Mesenchymal stem cell (in vitro differentiated cells and primary cell): ENCODE results near the gene USP35.

Experiments
- DNase-seq: peaks from one replicate; pipeline ENCODE4 v3.0.0-alpha.2; 2013
- H2AFZ ChIP-seq: one replicate; pipeline ENCODE4 v1.6.1; 2013; ENCODE audit warnings: low read depth, mild to moderate bottlenecking, control low read depth, inconsistent platforms, low read length, moderate library complexity
- H2AK5ac ChIP-seq: 2 replicates; pipeline ENCODE4 v1.6.1; 2013; ENCODE audit warnings: low read length, moderate library complexity, mild to moderate bottlenecking, inconsistent platforms; ENCODE audit not compliant: severe bottlenecking
- H2BK120ac ChIP-seq: one replicate; pipeline ENCODE4 v1.6.1; 2013; ENCODE audit warnings: low read depth, mild to moderate bottlenecking, inconsistent platforms, low read length, moderate library complexity
- H2BK12ac ChIP-seq, 2 experiments: one replicate each; pipeline ENCODE4 v1.6.1; 2013; ENCODE audit warnings: inconsistent platforms in 2 of 2, low read length in 2 of 2, mild to moderate bottlenecking in 2 of 2, moderate library complexity in 2 of 2, control low read depth in 1 of 2
- H2BK15ac ChIP-seq: one replicate; pipeline ENCODE4 v1.6.1; 2013; ENCODE audit warnings: mild to moderate bottlenecking, low read depth, inconsistent platforms; ENCODE audit not compliant: poor library complexity, severe bottlenecking
- H2BK5ac ChIP-seq: 2 replicates; pipeline ENCODE4 v1.6.1; 2013; ENCODE audit warnings: low read depth, mild to moderate bottlenecking, low read length, control low read depth, inconsistent platforms; ENCODE audit not compliant: poor library complexity, severe bottlenecking
- H3K14ac ChIP-seq, 2 experiments: one replicate each; pipeline ENCODE4 v1.6.1; 2013; ENCODE audit warnings: inconsistent platforms in 2 of 2, low read length in 2 of 2, control low read depth in 1 of 2, mild to moderate bottlenecking in 1 of 2, moderate library complexity in 1 of 2
- H3K18ac ChIP-seq, 2 experiments: one replicate each; pipeline ENCODE4 v1.6.1; 2013; ENCODE audit warnings: inconsistent platforms in 2 of 2, low read length in 2 of 2, control low read depth in 1 of 2, low read depth in 1 of 2, mild to moderate bottlenecking in 1 of 2
- H3K23ac ChIP-seq, 2 experiments: one replicate each; pipeline ENCODE4 v1.6.1; 2013; ENCODE audit warnings: inconsistent platforms in 2 of 2, low read length in 2 of 2, mild to moderate bottlenecking in 2 of 2, moderate library complexity in 2 of 2, control low read depth in 1 of 2
- H3K27ac ChIP-seq: 2 replicates; pipeline ENCODE4 v1.5.1; 2013; ENCODE audit warnings: mild to moderate bottlenecking, moderate library complexity, low read length, control low read depth, inconsistent platforms; ENCODE audit not compliant: poor library complexity, severe bottlenecking
- H3K27me3 ChIP-seq, 2 experiments: 2 replicates each; pipeline versions ENCODE4 v1.6.1 to v1.7.0; 2013; ENCODE audit warnings: low read length in 2 of 2, mild to moderate bottlenecking in 2 of 2, moderate library complexity in 2 of 2, control low read depth in 1 of 2, inconsistent platforms in 1 of 2; ENCODE audit not compliant: control insufficient read depth in 1 of 2, insufficient read depth in 1 of 2
- H3K36me3 ChIP-seq, 2 experiments: 2 replicates each; pipeline versions ENCODE4 v1.6.1 to v1.7.0; 2013; ENCODE audit warnings: low read length in 2 of 2, control low read depth in 1 of 2, inconsistent platforms in 1 of 2, low read depth in 1 of 2, mild to moderate bottlenecking in 1 of 2; ENCODE audit not compliant: insufficient read depth in 2 of 2, control insufficient read depth in 1 of 2
- H3K4ac ChIP-seq, 2 experiments: one replicate each; pipeline ENCODE4 v1.6.1; 2013; ENCODE audit warnings: inconsistent platforms in 2 of 2, low read length in 2 of 2, mild to moderate bottlenecking in 2 of 2, moderate library complexity in 2 of 2, control low read depth in 1 of 2, low read depth in 1 of 2
- H3K4me1 ChIP-seq: 2 replicates; pipeline ENCODE4 v1.6.1; 2013; ENCODE audit warnings: low read depth, low read length, control low read depth; ENCODE audit not compliant: control insufficient read depth, insufficient read depth
- H3K4me2 ChIP-seq: 2 replicates; pipeline ENCODE4 v1.6.1; 2013; ENCODE audit warnings: low read length, mild to moderate bottlenecking, inconsistent platforms; ENCODE audit not compliant: poor library complexity, severe bottlenecking
- H3K4me3 ChIP-seq, 2 experiments: 2 replicates each; pipeline versions ENCODE4 v1.5.1 to v1.7.0; 2013; ENCODE audit warnings: low read length in 2 of 2, mild to moderate bottlenecking in 2 of 2, control low read depth in 1 of 2, low read depth in 1 of 2; ENCODE audit not compliant: insufficient read depth in 1 of 2
- H3K79me1 ChIP-seq: replicated peaks from 2 replicates; pipeline ENCODE4 v1.6.1; 2013; ENCODE audit warnings: mild to moderate bottlenecking, control low read depth, low read length, inconsistent platforms; ENCODE audit not compliant: poor library complexity, severe bottlenecking
- H3K9ac ChIP-seq: 2 replicates; pipeline ENCODE4 v1.7.0; 2013; ENCODE audit warnings: mild to moderate bottlenecking, low read length, moderate library complexity
- H3K9me3 ChIP-seq: 2 replicates; pipeline ENCODE4 v1.7.0; 2013; ENCODE audit warnings: mild to moderate bottlenecking, low read length; ENCODE audit not compliant: control insufficient read depth
- H4K8ac ChIP-seq: one replicate; pipeline ENCODE4 v1.6.1; 2013; ENCODE audit warnings: inconsistent platforms, mild to moderate bottlenecking, low read length, moderate library complexity
- H4K91ac ChIP-seq: one replicate; pipeline ENCODE4 v1.6.1; 2013; ENCODE audit warnings: mild to moderate bottlenecking, low read length, inconsistent platforms
- WGBS: methylation state at CpG from one replicate; pipeline ENCODE4 v1.1.7; 2013; ENCODE audit warnings: mixed read lengths; 5-methylcytosine and 5-hydroxymethylcytosine counted together

Gene USP35

DNA sequence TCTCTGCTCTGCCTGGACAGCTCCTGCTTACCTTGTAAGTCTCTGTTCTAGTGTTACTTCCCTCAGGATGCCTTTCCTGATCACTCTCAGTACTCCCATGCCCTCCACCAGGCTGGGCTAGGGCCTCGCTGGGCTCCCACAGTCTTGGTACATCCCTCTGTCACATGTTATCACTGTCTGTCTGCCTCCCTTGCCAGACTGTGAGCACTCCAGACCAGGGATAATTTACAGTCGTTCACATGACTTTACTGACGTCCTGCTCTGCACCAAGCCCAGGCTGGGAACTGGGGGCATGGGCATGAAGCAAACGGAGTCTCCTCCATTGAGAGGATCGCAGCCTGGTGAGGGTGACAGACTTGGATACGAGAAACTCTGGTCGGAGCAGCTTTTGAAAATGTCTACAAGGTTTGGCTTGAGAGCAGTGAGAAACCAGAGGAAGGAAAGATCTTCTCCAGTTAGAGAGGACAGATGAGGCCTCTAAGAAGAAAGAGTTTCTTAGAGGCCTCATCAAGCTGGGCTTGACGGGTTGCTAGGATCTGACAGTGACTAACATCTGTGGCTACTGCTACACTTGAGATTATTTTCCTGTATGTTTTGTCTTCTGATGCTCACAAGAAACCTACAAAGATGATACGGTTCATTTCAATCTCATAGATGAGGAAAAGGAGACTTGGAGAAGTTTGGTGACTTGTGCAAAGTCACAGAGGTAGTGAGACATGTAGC, 12.5 kb downstream of the USP35 start:
- no peak overlapping the region for H3K4me3 ChIP-seq
- H2BK15ac ChIP-seq, result no peak overlapping the region
- H2BK12ac ChIP-seq, result no peak overlapping the region
- H3K4me2 ChIP-seq, result no peak overlapping the region
- no peaks in the 10 kb centered on the region for H3K4me1 ChIP-seq
- H3K23ac ChIP-seq, result no peak overlapping the region
- no peaks in the 10 kb centered on the region for H3K27me3 ChIP-seq
- no peak overlapping the region for H4K91ac ChIP-seq
- 82% methylated on average over 9 of the region's 9 CpGs for WGBS
- peaks cover 59% of the 10 kb centered on the region for H3K79me1 ChIP-seq
- H3K14ac ChIP-seq, result no peak overlapping the region
- H3K27ac ChIP-seq, result no peak overlapping the region
- H3K18ac ChIP-seq, result no peak overlapping the region
- DNase-seq, result no peak
- no peak overlapping the region for H3K9ac ChIP-seq
- H3K9me3 ChIP-seq, result no peaks in the 10 kb centered on the region
- no peak overlapping the region for H2AK5ac ChIP-seq
- H2BK120ac ChIP-seq, result no peak overlapping the region
- H3K36me3 ChIP-seq, result peaks cover 62 to 81% of the 10 kb centered on the region in 2 experiments
- no peak overlapping the region for H2BK5ac ChIP-seq
- no peak overlapping the region for H4K8ac ChIP-seq
- no peak overlapping the region for H3K4ac ChIP-seq
- no peak overlapping the region for H2AFZ ChIP-seq

DNA sequence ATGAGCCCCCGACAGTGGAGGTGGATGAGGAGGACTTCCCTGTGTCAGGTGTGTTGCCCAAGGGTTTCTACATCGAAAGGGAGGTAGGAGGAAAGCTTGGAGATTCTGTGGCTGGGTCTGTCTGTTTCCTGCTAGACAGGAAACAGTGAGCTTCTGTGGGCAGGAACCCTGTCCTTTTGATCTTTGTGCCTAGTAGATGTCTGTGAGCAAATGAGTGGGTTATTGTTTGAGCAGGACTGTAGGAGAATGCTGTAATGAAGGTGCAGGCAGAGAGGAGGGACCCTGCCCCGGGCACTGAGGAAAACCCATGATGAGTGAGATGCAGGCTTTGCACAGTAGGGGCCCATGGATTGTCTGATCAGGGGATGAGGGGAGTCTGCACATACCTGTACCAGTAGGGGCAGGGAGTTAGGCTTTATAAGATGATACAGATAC, 14.0 kb downstream of the USP35 start:
- Histone ChIP-seq H3K9me3 (no peaks in the 10 kb centered on the region), H2BK12ac (no peak overlapping the region), H2BK5ac (no peak overlapping the region), H3K4ac (no peak overlapping the region), H4K8ac (no peak overlapping the region), H3K4me3 (no peak overlapping the region), H3K4me1 (no peaks in the 10 kb centered on the region), H3K79me1 (peaks cover 53% of the 10 kb centered on the region), H2AK5ac (no peak overlapping the region), H3K9ac (no peak overlapping the region), H2BK15ac (no peak overlapping the region), H3K14ac (no peak overlapping the region), H2BK120ac (no peak overlapping the region), H3K4me2 (no peak overlapping the region), H3K27me3 (no peaks in the 10 kb centered on the region), H3K36me3 (peaks cover 62 to 87% of the 10 kb centered on the region in 2 experiments), H4K91ac (no peak overlapping the region), H2AFZ (no peak overlapping the region), H3K23ac (no peak overlapping the region), H3K27ac (no peak overlapping the region), H3K18ac (no peak overlapping the region)
- no peak for DNase-seq
- WGBS, result 96% methylated on average over 3 of the region's 3 CpGs

DNA sequence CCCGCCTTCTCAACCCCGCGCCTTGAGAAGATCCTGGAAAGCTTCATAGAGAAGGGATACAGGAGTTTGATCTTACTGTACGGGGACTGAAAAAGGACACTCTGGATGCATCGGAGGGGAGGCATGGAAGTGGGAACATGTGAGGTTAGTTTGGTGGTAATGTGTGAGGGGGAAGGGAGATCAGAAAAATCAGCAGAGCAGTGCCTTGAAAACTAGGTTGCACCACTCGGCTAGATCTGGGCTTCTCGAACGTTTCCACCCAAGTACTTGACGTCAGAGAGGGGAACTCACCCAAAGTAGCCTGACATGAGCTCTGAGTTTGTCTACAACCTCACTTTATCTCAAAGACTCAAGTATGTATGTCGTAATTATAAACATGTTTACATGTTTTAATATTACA, 14.5 kb downstream of the USP35 start:
- H3K14ac ChIP-seq, result no peak overlapping the region
- no peak overlapping the region for H3K23ac ChIP-seq
- no peak overlapping the region for H3K4me3 ChIP-seq
- H3K18ac ChIP-seq, result no peak overlapping the region
- no peak overlapping the region for H2BK5ac ChIP-seq
- 96% methylated on average over 9 of the region's 10 CpGs for WGBS
- H4K91ac ChIP-seq, result no peak overlapping the region
- no peaks in the 10 kb centered on the region for H3K27me3 ChIP-seq
- no peak overlapping the region for H3K27ac ChIP-seq
- no peaks in the 10 kb centered on the region for H3K4me1 ChIP-seq
- no peak overlapping the region for H2BK12ac ChIP-seq
- no peak overlapping the region for H2BK120ac ChIP-seq
- no peak overlapping the region for H3K9ac ChIP-seq
- H3K79me1 ChIP-seq, result peaks cover 50% of the 10 kb centered on the region
- H2AFZ ChIP-seq, result no peak overlapping the region
- no peak for DNase-seq
- H3K4me2 ChIP-seq, result no peak overlapping the region
- peaks cover 62 to 86% of the 10 kb centered on the region in 2 experiments for H3K36me3 ChIP-seq
- H2BK15ac ChIP-seq, result no peak overlapping the region
- H4K8ac ChIP-seq, result no peak overlapping the region
- H3K9me3 ChIP-seq, result no peaks in the 10 kb centered on the region
- H3K4ac ChIP-seq, result no peak overlapping the region
- no peak overlapping the region for H2AK5ac ChIP-seq

DNA sequence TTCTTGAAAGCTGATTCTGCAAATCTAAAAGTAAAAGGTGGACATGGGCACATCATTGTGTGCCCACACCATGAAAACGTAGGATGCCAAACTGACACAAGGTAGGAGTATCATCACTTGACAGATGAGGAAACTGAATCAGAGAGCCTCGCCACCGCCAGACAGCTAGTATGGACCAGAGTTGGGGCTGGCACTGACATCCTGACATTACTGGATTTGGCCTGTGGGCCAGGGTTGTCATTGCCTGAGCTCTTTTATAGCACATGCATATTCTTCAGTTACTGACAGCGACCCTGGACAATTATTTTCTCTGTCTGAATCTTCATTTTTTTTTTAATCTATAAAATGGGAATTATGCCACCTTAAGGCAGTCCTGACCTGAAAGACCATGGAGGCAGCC, 16.5 kb downstream of the USP35 start:
- Histone ChIP-seq H2BK15ac (no peak overlapping the region), H4K8ac (no peak overlapping the region), H3K14ac (no peak overlapping the region), H3K36me3 (peaks cover 68 to 83% of the 10 kb centered on the region in 2 experiments), H2AK5ac (no peak overlapping the region), H2AFZ (no peak overlapping the region), H3K23ac (no peak overlapping the region), H2BK120ac (no peak overlapping the region), H3K9ac (no peak overlapping the region), H3K27me3 (no peaks in the 10 kb centered on the region), H3K79me1 (peaks cover 48% of the 10 kb centered on the region), H3K27ac (no peak overlapping the region), H3K4me2 (no peak overlapping the region), H3K4me3 (no peak overlapping the region), H3K18ac (no peak overlapping the region), H3K4me1 (peaks cover 2% of the 10 kb centered on the region), H3K9me3 (no peaks in the 10 kb centered on the region), H2BK5ac (no peak overlapping the region), H3K4ac (no peak overlapping the region), H2BK12ac (no peak overlapping the region), H4K91ac (no peak overlapping the region)
- DNase-seq, result no peak
- 98% methylated on average over 4 of the region's 4 CpGs for WGBS
